Brain microvascular endothelial cell (primary cell): ENCODE results near the gene TTLL10.

Source experiments
- DNase-seq: peaks from one replicate; pipeline ENCODE4 v3.0.0-alpha.2; 2020
- H3K27ac ChIP-seq: fragments of 250-450 bp; sonication (Bioruptor Pico); 2 replicates; pipeline ENCODE4 v1.5.1; 2020; ENCODE audit warnings: mild to moderate bottlenecking, moderate library complexity
- H3K27me3 ChIP-seq: fragments of 250-450 bp; sonication (Bioruptor Pico); replicated peaks from 2 replicates; pipeline ENCODE4 v1.5.1; 2020; ENCODE audit warnings: mild to moderate bottlenecking
- H3K36me3 ChIP-seq: fragments of 250-450 bp; sonication (Bioruptor Pico); replicated peaks from 2 replicates; pipeline ENCODE4 v1.5.1; 2020; ENCODE audit warnings: mild to moderate bottlenecking
- H3K4me3 ChIP-seq: 2 replicates; pipeline ENCODE4 v1.5.1; 2011; ENCODE audit warnings: low read depth, mild to moderate bottlenecking, control low read depth, low read length, moderate library complexity
- in situ Hi-C: cut with HindIII; loops from 2 replicates; pipeline ENCODE4 v1.10.0; 2017; ENCODE audit warnings: low sequenced_read_pairs, low pct_ligation_motif_present
- TF ChIP-seq, protein P1 (sequence below): IDR thresholded peaks from 2 replicates; pipeline ENCODE4 v1.5.1; 2011; ENCODE audit warnings: low read depth, mild to moderate bottlenecking, moderate library complexity, low read length, control low read depth, inconsistent platforms; ENCODE audit errors: missing control alignments

TTLL10 gene

DNA sequence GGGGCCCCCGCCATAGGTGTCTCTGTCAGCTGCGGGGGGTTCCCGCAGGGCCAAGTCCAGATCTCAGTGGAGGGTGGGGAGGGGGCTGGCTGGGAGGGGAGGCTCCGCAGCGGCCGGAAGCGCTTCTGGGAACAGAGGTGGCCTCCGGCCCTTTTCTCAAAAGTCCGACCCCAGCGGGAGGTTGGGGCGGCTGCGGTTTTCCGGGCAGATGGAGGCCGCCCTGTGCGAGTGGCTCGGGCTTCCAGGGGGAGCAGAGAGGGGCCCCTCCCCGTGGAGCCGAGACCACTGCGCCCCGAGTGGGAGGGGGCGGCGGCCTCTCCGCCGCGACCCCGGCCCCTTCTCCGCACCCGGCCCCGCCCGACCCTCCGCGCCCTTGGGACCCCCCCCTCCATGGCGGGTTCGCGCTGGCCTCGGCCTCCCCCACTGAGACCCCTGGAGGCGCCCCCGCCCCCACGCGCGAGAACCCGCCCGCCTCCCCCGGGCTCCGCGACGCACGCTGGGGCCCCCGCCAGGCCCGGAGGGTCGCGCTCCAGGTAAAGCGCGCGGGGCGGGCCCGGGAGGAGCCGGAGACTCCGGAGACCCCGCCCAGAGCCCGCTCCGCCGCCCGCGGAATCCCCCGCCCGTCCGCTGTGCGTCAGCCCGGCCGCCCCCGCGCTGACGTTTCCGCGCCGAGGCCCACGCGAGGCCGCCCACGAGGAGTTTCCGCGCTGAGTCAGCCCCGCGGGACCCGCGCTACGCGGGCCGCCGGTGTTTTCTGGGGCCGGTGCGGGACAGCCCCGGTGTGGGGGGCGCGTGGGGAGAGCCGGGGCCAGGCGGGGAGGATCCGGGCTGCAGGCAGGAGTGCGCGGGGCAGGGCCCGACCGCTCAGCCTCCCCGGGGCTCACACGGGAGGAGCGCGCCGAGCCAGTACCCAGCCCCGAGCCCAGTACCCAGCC lies 27.5 kb downstream of the TTLL10 start:
- H3K27ac ChIP-seq = no peak overlapping the region
- peak; percentile 29 for DNase-seq
- in situ Hi-C loops = no loop called here
- TF ChIP-seq, protein P1, sequence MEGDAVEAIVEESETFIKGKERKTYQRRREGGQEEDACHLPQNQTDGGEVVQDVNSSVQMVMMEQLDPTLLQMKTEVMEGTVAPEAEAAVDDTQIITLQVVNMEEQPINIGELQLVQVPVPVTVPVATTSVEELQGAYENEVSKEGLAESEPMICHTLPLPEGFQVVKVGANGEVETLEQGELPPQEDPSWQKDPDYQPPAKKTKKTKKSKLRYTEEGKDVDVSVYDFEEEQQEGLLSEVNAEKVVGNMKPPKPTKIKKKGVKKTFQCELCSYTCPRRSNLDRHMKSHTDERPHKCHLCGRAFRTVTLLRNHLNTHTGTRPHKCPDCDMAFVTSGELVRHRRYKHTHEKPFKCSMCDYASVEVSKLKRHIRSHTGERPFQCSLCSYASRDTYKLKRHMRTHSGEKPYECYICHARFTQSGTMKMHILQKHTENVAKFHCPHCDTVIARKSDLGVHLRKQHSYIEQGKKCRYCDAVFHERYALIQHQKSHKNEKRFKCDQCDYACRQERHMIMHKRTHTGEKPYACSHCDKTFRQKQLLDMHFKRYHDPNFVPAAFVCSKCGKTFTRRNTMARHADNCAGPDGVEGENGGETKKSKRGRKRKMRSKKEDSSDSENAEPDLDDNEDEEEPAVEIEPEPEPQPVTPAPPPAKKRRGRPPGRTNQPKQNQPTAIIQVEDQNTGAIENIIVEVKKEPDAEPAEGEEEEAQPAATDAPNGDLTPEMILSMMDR = no peak
- H3K27me3 ChIP-seq = peaks cover 13% of the 10 kb centered on the region
- peak overlapping the region; percentile 12 for H3K4me3 ChIP-seq
- no peaks in the 10 kb centered on the region for H3K36me3 ChIP-seq

DNA sequence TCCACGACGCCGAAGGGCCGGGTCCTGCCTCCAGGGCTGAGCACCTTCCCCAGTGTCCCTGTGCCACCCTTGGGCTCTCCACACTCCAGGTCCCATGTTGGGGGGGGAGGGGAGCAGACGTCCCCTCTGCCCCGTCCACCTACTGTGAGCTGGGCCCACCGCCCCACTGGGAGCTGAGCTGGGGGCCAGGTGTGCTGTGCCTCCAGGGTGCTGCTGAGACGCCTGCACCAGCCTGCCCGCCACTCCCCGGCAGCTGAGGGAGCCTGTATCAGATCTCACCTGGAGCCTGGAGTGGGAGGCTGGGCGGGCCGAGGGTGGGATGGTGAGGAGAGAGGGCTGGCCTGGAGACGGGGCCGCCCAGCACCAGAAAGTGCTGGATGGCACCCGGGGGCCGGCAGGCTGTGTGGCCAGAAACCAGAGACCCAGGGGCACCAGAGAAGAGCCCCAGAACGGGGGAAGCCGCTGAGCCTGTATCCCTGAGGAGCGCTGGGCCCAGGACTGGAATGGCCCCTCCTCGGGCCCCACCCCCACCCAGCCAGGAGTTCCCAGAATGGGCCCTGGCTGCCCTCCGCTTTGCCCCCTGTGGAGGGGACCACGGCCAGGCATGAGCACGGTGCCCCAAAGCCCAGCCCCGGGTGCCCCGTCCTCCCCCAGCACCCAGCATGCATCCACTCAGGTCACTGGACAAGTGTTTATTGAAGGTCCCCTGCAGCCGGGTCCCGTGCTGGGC lies 29.3 kb downstream of the TTLL10 start:
- in situ Hi-C loops = no loop called here
- Histone ChIP-seq H3K4me3 (no peak overlapping the region), H3K27ac (no peak overlapping the region), H3K27me3 (peaks cover 20% of the 10 kb centered on the region), H3K36me3 (no peaks in the 10 kb centered on the region)
- TF ChIP-seq, protein P1 = no peak
- no peak for DNase-seq

DNA sequence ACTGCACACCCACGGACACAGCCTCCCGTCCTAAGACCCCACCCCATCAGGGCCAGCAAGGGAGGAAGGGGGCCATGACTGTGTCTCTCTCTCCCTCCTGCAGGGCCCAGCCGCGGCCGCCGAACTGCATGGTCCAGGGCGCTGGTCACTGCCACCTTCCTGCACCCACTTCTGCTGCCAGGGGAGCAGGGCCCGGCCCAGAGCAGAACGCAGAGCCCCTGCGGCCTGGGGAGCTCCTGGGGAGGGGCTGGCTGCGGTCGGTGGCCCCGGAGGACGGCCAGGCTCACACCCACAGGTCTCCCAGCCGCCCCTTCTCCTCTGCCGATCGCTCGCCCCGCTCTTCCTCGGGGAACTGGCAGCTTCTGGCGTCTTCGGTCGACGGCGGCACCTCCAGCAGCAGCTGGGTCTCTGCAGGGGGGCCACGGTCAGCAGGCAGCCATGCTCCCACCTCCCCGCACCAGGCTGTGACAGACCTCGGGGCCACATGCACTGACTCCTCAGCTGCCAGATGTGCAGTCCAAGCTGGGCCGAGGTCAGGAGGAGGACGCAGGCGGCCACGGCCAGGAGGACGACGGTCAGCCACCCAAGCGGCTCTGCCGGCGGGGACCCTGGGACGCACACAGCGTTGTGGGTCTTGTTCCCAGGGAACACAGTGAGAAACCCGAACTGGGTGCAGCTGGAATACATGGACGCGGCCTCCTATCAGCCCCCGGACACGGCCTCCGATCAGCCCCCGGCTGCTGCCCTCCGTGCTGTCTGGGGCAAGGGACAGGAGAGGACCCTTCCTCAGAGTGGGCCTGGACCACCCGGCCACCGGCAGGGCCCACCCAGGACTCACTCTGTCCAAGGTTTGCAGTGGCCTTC lies 30.1 kb downstream of the TTLL10 start:
- H3K36me3 ChIP-seq = no peaks in the 10 kb centered on the region
- in situ Hi-C loops = no loop called here
- no peak overlapping the region for H3K27ac ChIP-seq
- no peak overlapping the region for H3K4me3 ChIP-seq
- DNase-seq = no peak
- TF ChIP-seq, protein P1 = no peak
- peaks cover 20% of the 10 kb centered on the region for H3K27me3 ChIP-seq

DNA sequence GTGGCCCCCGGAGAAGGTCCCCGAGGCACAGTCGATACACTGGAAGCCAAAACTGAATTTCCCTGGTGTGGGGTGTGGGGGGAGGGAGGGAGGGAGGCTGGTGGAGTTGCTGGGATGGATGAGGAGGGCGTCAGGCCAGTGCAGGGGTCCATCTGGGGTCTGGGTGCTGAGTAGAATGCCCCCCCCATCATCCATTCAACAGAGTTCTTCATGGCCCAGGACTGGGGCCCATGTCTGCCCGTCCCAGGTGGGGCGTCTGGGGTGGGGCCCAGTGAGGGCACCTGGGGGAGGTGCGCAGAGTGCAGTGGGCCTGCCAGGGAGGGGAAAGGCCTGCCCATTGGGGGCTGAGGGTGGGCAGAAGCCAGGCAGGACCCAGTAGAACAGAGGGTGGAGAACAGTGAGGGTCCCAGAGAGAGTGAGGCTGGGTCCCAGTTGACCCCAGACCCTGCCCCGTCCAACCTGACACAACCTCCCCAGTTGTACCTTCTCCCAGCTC lies 30.8 kb downstream of the TTLL10 start:
- no peak overlapping the region for H3K27ac ChIP-seq
- H3K36me3 ChIP-seq = no peaks in the 10 kb centered on the region
- H3K4me3 ChIP-seq = no peak overlapping the region
- peaks cover 20% of the 10 kb centered on the region for H3K27me3 ChIP-seq
- TF ChIP-seq, protein P1 = no peak
- DNase-seq = no peak
- in situ Hi-C loops = no loop called here

DNA sequence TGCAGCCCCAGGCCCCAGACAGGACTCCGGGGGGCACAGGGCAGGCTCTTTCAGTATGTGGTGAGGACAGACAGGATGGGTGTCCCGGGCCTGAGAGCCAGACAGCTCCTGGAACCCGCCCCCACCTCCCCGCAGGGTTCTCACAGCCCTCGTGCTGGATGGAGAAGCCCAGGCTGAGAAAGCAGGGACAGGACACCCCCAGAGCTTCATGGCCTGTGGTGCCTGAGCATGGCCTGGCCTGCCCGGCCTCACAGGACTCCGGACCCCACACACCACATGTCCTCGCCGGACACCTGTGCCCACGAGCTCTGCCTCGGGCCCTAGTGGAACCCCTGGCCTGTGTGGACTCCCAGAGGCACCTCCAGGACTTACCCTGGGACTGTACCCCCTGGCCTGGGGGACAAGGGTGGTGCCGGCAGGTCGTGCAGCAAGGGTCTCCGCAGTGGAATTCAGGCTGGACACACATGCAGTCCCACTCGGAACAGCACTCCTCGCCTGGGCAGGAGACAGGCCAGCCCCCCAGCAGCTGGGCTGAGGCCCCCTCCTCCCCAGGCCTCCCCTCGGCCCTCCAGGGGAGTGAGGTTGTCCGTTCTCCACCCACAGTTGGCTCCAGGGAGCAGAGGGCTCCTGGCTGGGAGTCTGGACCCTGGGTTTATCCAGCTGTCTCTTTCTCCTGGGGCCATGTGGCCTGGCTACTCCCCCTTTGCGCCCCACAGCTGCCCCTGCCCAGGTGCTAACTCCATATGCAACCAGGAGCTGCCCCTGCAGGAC lies 31.5 kb downstream of the TTLL10 start:
- TF ChIP-seq, protein P1 = no peak
- no peak for DNase-seq
- H3K27ac ChIP-seq = no peak overlapping the region
- no peak overlapping the region for H3K4me3 ChIP-seq
- peaks cover 20% of the 10 kb centered on the region for H3K27me3 ChIP-seq
- in situ Hi-C loops = no loop called here
- H3K36me3 ChIP-seq = no peaks in the 10 kb centered on the region
